NOMO-1 treated with DMSO at 0.1 percent for 48 hours (cell line): ENCODE data around the gene MPIG6B.

Experiments used
- DNase-seq: peaks from one replicate; lab custom pipeline; 2025; ENCODE audit not compliant: unreplicated experiment; lab: John Stamatoyannopoulos, UW

Gene MPIG6B

DNA sequence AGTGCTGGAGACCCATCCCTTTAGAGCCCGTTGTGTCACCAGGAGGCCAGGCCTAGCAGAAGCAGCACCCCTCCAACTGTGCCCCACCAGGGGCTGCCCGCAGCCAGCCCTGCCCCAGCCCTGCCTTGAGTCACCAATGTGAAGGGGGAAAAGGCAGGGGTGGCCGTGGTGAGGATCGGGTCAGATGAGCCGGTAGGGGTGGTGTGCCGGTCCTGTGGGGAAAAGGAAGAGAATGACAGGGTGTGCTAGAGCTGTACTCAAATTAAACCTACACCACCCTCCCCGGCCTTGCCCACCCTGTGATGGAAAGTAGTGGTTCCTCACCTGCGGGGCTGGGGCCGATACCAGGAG lies 42.4 kb downstream of the MPIG6B start:
- DNase-seq, result no peak

DNA sequence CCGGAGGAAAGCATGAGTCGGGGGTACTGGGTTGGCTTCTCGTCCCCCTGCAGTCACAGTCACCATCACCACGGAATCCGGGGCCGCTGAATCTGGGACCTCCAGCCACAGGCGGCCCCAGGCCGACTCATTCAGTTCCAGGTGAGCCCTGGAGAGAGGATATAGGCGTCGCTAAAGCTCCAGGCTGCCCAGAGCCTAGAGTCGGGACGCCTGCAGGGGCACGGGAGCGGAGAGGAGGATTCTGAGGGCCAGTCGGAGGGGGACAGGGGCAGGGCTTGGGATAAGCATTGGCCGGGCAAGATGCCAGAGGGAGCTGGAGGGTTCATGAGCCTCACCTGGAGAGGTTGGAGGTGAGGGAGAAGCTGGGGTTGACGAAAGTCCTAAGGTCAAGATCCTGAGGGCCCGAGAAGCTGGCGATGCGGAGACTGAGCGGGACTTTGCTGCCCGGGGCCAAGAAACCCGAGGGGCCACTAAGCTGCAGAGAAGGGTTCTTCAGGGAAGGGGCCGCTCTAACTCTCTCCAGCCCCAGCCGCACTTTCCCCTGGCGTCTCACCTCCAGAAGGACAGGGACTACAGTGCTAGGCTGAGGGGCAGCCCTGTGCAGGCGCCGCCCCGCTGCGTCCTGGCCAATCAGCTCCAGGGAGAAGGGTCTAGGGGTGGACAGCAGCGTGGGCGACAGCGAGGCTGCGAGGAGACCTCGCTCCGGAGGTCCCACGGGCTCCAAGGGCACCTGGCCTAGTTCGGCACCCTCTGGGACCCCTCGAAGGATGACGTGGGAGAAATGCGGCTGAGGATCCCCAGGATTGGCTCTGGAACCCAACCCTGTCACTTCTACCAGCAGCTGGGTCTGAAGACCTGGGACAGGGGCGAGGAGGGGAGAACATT lies 43.0 kb downstream of the MPIG6B start:
- no peak for DNase-seq

DNA sequence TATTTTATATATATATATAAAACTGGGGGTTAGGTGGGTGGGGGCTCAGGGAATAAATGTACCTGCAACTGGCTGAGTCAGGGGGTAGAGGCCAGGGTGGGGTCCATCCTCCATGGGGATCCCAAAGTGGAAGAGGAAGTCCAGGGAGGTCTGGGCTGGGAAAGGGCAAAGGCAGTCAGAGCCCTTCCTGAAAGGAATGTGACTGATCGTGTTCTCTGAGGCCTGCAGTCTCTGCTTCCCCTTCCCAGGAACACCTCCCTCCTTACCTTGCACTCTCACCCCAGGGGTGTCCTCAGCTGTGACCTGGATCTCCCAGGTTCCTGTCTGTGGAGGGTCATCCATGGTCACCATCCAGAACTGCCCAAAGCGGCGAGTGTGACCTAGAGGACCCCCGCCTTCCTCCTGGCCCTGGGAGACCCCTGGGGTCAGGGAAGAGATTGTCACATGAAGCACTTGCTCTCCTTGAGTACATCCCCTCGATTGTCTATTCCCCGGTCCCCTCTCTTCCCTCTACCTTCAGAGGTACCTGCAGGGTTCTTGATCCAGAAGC lies 44.0 kb downstream of the MPIG6B start:
- DNase-seq, result no peak

DNA sequence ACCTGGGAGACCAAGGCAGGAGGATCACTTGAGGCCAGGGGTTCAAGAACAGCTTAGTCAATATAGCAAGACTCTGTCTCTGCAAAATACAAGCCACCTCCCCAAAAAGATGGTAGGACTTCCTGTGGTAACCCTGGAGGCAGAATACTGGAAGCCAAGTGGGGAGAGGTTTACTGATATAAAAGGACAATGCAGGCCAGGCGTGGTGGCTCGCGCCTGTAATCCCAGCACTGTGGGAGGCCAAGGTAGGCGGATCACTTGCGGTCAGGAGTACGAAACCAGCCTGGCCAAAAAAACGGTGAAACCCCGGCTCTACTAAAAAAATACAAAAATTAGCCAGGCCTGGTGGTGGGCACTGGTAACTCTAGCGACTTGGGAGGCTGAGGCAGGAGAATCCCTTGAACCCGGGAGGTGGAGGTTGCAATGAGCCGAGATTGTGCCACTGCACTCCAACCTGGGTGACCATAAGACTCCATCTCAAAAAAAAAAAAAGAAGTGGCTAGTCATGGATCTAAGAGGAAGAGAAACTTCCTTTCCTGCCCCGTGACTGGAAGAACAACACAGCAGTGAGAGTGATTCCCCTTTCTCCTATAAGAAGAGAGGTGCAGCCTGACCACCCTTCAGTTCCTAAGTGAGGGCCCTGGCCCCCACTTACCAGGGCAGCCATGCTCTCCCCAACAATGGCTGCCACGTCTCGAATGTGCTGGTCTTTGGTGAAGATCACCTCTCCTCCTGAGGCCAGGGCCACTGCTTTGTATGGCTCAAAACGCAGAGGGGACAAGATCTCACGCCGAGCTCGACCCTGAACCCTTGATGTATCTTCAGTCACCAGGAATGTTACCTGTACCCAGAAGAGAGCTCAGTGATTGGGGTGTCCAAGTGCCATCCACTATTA lies 45.4 kb downstream of the MPIG6B start:
- DNase-seq, result peak; percentile 65

DNA sequence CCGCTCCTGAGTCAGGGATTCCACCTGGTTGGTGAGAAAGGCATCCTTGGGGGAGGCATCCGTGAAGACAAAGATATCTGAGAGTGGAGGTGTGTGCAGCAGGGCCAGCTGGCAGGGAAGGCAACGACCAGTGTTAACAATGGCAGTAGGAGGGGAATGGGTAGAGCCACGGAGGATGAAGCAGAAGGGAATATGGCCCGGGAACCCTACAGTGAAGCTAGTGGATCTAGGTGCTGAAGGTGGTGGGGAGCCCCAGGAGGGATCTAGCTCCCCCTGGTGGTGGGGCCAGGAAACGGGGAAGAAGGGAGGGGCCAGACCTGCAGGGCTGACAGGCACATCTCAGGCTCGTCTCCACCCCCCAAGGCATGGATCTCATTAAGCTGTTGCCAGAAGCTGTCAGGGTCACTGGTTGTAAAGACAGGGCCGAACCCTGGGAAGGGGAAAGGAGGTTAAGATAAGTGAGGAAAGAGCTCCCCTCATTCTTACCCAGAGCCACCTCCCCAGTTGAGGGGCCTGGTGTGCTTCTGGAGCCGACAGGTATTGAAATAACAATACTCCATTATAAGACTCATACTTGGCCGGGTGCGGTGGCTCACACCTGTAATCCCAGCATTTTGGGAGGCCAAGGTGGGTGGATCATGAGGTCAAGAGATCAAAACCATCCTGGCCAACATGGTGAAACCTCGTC lies 46.7 kb downstream of the MPIG6B start:
- peak; percentile 77 for DNase-seq

DNA sequence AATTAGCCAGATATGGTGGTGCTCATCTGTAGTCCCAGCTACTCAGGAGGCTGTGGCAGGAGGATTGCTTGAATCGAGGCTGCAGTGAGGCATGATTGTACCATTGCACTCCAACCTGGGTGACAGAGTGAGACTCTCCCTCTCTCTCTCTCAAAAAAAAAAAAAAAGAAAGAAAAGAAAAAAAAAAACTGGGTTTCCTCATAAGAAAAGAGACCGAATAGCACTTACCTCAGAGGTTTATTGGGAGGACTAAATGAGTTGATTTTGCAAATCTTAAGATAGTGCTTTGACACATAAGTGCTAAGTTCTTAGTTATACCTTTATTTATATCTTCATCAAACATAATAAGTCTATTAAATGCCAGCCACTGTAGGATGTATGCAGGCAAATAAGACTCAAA lies 47.7 kb downstream of the MPIG6B start:
- no peak for DNase-seq

DNA sequence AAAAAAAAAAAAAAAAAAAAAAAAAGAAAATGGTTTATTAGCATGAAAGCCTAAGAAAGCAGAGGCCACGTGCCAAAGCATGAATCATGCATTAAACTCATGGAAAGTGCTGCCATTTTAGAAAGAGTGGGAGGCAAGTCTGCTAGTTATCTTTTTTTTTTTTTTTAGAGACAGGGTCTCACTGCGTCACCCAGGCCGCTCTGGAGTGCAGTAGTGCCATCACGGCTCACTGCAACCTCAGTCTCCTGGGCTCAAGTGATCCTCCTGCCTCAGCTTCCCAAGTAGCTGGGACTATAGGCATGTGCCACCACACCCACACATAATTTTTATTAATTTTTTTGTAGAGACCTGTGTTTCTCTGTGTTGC lies 48.8 kb downstream of the MPIG6B start:
- DNase-seq, result no peak

DNA sequence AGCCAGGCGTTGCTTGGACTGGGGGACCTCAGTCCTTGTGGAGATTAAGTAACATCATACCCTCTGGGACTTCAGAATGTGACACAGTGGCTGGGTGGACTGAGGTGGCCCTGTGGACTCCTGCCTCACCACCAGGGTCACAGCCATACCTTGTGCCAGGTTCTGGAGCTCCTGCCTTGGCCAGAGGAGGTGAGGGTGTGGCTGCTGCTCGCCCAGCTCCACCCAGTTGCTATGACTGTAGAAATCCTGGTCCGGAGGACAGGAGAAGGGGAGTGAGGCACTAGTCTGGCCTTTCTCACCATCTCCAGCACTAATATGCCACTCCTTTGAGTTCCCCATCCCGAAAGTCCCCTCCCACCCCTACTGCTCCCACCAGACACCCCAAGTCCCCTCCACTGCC lies 52.0 kb downstream of the MPIG6B start:
- no peak for DNase-seq

DNA sequence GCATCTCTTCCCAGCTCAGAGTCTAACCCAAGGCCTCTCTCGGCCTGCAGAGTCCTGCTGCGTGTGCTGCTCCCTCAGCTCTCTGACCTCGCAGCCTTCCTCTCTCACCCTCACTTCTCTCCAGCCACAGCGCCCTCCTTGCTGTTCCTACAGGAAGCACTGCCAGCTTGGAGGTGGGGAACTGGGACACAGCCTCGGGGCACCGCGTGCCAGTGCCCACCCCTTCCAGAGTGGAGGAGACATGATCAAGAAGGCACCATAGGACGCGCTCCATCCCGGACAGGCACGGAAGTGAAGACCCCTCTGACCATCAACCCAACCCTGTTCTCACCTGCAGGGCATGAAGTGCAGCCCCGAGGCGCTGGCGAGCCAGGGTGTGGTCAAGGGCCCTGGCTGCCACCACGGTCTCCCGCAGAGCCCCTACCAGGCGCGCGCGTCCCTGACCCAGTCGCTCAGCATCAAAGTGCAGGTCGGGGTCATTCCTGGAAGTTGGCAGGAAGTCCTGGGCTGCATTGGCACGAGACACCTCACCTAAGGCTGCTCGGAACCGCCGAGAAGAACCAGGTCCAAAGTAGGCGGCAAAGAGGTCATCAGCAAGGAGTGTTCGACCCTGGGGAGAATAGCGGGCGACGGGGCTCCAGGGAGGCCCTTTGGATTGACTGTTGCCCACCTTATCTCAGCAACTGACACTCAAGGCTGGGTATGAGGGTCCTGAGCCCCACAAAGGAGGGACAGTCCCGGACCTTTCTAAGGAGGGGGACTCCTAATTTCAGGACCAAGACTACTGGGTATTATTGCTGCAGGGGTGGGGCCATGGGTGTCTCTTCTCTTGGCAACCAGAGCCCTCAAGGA lies 52.7 kb downstream of the MPIG6B start:
- DNase-seq, result no peak
